ENCODE data around the gene RARS1.

RARS1 gene

GRCh38 chr5:168562279-168562678 lies 76.0 kb downstream of the RARS1 start:
- DNase-seq (ENCODE audit: low read depth), result no peak

- no peak for DNase-seq (ENCODE audit: low read depth)
Measured at GRCh38 chr5:168563959-168564358, 77.7 kb downstream of the RARS1 start.

- no peak for DNase-seq (ENCODE audit: low read depth)
Measured at GRCh38 chr5:168568738-168569137, 82.5 kb downstream of the RARS1 start.

Data from stimulated activated CD8-positive, alpha-beta memory T cell treated with anti-CD3 and anti-CD28 coated beads, Interleukin-12 subunit alpha, Interleukin-12 subunit beta, amount 100 ng/mL, for 4 hours (primary cell).